Loucy (cell line): Measurements from ENCODE around the gene ETFBKMT.
"Not testable (repeated sequence)": the region's sequence is repeated elsewhere in the genome, so short reads cannot be mapped to it uniquely, and the experiment has no call there.

ENCODE experiments used
- CTCF ChIP-seq: fragments of 200-600 bp; sonication (generic); conservative IDR thresholded peaks from 2 replicates; pipeline ENCODE4 v1.5.1; 2014; ENCODE audit warnings: mild to moderate bottlenecking, antibody characterized with exemption, low read length
- EZH2phosphoT487 ChIP-seq: fragments of 200-600 bp; IDR thresholded peaks from 2 replicates; pipeline ENCODE4 v1.6.1; 2018; ENCODE audit warnings: antibody characterized with exemption, mild to moderate bottlenecking, moderate library complexity, borderline replicate concordance

GRCh38 chr12:31669582-31669981 is 10.1 kb downstream of the ETFBKMT start:
- TF ChIP-seq CTCF, EZH2phosphoT487: not testable (repeated sequence)
